ENCODE results near the gene HTRA1. TPM values are rescaled to one million over a fixed set of nuclear protein-coding genes. Genes with fewer than 3 reads are reported as not detected.

HTRA1 gene
- total and polyA plus RNA-seq, 8 donors: 26.3 to 81.2 (median 55.3) TPM

DNA sequence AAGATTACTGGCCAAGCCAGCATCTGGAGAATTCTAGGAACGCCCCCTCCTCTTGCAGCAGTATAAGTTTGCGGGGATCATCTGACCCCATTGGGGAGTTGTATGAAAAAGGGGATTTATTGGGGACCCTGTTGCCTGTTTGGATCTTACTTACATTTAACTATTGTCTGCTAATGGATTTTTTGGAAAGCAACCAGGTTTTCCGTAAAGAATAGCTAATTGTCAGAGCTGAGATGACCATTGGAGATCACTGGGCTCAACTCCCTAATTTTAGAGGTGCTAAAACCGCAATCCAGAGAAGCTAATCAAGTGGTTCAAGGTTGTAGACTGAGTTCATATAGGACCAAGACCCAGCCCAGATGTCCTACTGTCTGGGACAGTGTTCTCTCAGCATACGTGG lies 38.8 kb downstream of the HTRA1 start:
- intact Hi-C loops (cut with DNase I; ENCODE audit: low total_unique reads): no loop called here
- Histone ChIP-seq H3K4me1 (peaks cover 11 to 55% (median 32%) of the 10 kb centered on the region in 4 donors), H3K9me3 (no peaks in the 10 kb centered on the region), H3K36me3 (no peaks in the 10 kb centered on the region), H3K27ac (peak overlapping the region in 3 of 5 donors; percentile 16 to 80 (median 56)), H3K4me3 (no peak overlapping the region), H3K27me3 (no peaks in the 10 kb centered on the region)
- DNase-seq: no peak
- TF ChIP-seq POLR2A (IDR thresholded peaks at IDR 0.05) (no peak), POLR2AphosphoS5 (IDR thresholded peaks at IDR 0.05) (no peak), EP300 (IDR thresholded peaks at IDR 0.05) (no peak)
- TF ChIP-seq, protein P1, sequence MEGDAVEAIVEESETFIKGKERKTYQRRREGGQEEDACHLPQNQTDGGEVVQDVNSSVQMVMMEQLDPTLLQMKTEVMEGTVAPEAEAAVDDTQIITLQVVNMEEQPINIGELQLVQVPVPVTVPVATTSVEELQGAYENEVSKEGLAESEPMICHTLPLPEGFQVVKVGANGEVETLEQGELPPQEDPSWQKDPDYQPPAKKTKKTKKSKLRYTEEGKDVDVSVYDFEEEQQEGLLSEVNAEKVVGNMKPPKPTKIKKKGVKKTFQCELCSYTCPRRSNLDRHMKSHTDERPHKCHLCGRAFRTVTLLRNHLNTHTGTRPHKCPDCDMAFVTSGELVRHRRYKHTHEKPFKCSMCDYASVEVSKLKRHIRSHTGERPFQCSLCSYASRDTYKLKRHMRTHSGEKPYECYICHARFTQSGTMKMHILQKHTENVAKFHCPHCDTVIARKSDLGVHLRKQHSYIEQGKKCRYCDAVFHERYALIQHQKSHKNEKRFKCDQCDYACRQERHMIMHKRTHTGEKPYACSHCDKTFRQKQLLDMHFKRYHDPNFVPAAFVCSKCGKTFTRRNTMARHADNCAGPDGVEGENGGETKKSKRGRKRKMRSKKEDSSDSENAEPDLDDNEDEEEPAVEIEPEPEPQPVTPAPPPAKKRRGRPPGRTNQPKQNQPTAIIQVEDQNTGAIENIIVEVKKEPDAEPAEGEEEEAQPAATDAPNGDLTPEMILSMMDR (IDR thresholded peaks at IDR 0.05): no peak
- WGBS, 5 donors: 62 to 71% (median 70%) methylated on average over 5 of the region's 5 CpGs

- Histone ChIP-seq H3K4me3 (no peak overlapping the region), H3K36me3 (no peaks in the 10 kb centered on the region), H3K27ac (peak overlapping the region in 3 of 5 donors; percentile 16 to 80 (median 56)), H3K4me1 (peaks cover 11 to 50% (median 29%) of the 10 kb centered on the region in 4 donors), H3K9me3 (no peaks in the 10 kb centered on the region), H3K27me3 (no peaks in the 10 kb centered on the region)
- intact Hi-C loops (cut with DNase I; ENCODE audit: low total_unique reads): no loop called here
- no peak for DNase-seq
- no peak for TF ChIP-seq EP300 (IDR thresholded peaks at IDR 0.05)
- no peak for TF ChIP-seq POLR2AphosphoS5 (IDR thresholded peaks at IDR 0.05)
- no peak for TF ChIP-seq POLR2A (IDR thresholded peaks at IDR 0.05)
- TF ChIP-seq, protein P1 (IDR thresholded peaks at IDR 0.05): no peak
- WGBS, 5 donors: 89 to 92% (median 89%) methylated on average over 6 of the region's 6 CpGs; no CpG with 5 or more reads in 1 of the 5 donors
Measured at GRCh38 chr10:122500726-122501125, 39.4 kb downstream of the HTRA1 start.

GRCh38 chr10:122503012-122503411 lies 41.7 kb downstream of the HTRA1 start:
- Histone ChIP-seq H3K4me3 (no peak overlapping the region), H3K4me1 (peaks cover 11 to 36% (median 25%) of the 10 kb centered on the region in 4 donors), H3K27ac (peak overlapping the region in 1 of 5 donors; percentile 80), H3K9me3 (no peaks in the 10 kb centered on the region), H3K36me3 (peaks cover 0 to 15% (median 4%) of the 10 kb centered on the region in 4 donors), H3K27me3 (no peaks in the 10 kb centered on the region)
- TF ChIP-seq POLR2AphosphoS5 (IDR thresholded peaks at IDR 0.05): no peak
- TF ChIP-seq, protein P1 (IDR thresholded peaks at IDR 0.05): no peak
- TF ChIP-seq EP300 (IDR thresholded peaks at IDR 0.05): no peak
- no peak for TF ChIP-seq POLR2A (IDR thresholded peaks at IDR 0.05)
- intact Hi-C loops (cut with DNase I; ENCODE audit: low total_unique reads): no loop called here
- 90 to 98% (median 90%) methylated on average over 13 of the region's 13 CpGs for WGBS, 5 donors
- DNase-seq: no peak

- no peak for DNase-seq
- no peaks in the 10 kb centered on the region for H3K27me3 ChIP-seq
- TF ChIP-seq EP300 (IDR thresholded peaks at IDR 0.05) (no peak), POLR2AphosphoS5 (IDR thresholded peaks at IDR 0.05) (no peak), POLR2A (IDR thresholded peaks at IDR 0.05) (no peak)
- TF ChIP-seq, protein P1 (IDR thresholded peaks at IDR 0.05): no peak
- 84 to 89% (median 86%) methylated on average over 16 to 17 of the region's 17 CpGs for WGBS, 5 donors
- no peak overlapping the region for H3K4me3 ChIP-seq
- peaks cover 5 to 26% (median 16%) of the 10 kb centered on the region in 4 donors for H3K4me1 ChIP-seq
- H3K36me3 ChIP-seq: peaks cover 0 to 26% (median 14%) of the 10 kb centered on the region in 4 donors
- intact Hi-C loops (cut with DNase I; ENCODE audit: low total_unique reads): no loop called here
- H3K27ac ChIP-seq: peak overlapping the region in 3 of 5 donors; percentile 43 to 80 (median 67)
- H3K9me3 ChIP-seq: no peaks in the 10 kb centered on the region
Measured at GRCh38 chr10:122503886-122504609, 42.7 kb downstream of the HTRA1 start.

Measured in stomach (tissue), 9 donors.